HG03575 (cell line): ENCODE data around the gene SCYGR8.
A peak's percentile ranks its signal among the peaks of the same experiment; 100 is the strongest.
"Not testable (repeated sequence)": the region's sequence is repeated elsewhere in the genome, so short reads cannot be mapped to it uniquely, and the experiment has no call there.

Source experiments
- ATAC-seq: cut with Tn5 transposase; IDR thresholded peaks from one replicate; pipeline ENCODE4 v1.9.1; 2021; ENCODE audit not compliant: unreplicated experiment, insufficient number of reproducible peaks, low FRiP score; ENCODE audit errors: extremely low read depth

Gene SCYGR8

DNA sequence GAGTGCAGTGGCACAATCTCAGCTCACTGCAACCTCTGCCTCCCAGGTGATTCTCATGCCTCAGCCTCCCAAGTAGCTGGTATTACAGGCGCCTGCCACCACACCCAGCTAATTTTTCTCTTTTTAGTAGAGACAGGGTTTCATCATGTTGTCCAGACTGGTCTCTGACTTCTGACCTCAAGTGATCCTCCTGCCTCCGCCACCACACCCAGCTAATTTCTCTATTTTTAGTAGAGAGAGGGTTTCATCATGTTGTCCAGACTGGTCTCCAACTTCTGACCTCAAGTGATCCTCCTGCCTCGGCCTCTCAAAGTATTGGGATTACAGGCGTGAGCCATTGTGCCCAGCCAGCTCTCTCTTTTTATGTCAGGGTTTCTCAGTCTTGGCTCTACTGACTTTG is 10.6 kb downstream of the SCYGR8 start:
- ATAC-seq = not testable (repeated sequence)

DNA sequence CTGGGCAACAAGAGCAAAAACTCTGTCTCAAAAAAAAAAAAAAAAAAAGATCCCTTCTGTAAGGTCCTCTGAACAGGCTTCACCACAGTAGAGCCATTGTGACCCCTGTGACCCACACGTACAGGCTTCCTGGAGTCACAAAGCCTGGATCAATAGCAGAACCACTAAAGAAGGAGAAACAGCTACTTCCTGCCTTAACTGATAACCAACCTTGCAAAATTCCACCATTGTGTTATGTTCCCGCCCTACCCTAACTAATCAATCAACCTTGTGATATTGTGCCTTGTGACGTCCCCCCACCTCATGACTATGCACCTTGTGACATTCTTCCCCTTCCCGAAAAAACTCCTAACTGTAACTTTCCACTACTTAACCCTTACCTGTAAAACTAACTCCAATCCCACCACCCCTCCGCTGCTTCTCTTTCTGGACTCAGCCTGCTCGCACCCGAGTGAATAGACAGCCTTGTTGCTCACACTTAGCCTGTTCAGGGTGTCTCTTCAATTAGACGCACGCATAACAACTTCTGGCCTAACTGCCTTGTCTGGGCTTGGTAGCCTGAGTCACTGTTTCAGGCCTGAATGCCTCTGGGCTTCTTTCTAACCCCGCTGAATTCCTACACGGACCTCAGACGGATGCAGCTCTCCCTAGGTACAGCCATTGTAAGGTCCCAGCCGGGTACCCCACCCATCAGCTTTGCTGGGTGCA is 13.9 kb downstream of the SCYGR8 start:
- no peak for ATAC-seq

DNA sequence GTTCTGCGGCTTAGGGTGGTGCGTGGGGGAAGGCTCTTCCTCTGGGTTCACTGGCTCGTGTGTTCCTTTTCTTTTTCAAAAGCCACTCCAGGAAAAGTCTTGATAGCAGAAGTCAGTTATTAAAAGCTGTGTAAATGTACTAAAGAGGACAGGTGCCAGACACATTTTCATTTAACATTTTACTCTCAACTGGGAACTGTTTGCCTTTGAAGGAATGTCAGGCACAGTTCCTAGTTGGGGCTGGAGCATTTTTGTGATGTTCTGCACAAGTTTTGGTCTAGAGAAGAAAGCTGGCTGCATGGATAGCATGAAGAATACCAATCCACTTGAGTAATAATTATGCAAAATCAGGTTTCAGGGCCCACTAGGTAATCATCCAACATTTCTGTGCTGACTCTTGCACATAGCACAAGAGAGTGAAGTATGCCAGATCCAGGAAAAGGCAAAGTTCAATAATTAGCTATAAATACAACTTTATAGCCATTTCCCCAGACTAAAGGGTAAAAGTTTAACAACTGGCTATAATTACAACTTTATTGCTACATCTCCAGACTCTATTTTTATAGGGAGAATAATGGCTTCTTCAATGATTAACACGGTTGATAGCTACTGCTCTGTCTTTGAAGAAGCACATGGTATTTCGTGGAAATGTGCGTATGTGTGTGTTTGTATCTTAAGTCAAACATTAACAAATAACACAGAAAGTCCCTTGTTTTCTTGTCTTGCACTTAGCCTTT is 16.2 kb downstream of the SCYGR8 start:
- ATAC-seq = no peak

DNA sequence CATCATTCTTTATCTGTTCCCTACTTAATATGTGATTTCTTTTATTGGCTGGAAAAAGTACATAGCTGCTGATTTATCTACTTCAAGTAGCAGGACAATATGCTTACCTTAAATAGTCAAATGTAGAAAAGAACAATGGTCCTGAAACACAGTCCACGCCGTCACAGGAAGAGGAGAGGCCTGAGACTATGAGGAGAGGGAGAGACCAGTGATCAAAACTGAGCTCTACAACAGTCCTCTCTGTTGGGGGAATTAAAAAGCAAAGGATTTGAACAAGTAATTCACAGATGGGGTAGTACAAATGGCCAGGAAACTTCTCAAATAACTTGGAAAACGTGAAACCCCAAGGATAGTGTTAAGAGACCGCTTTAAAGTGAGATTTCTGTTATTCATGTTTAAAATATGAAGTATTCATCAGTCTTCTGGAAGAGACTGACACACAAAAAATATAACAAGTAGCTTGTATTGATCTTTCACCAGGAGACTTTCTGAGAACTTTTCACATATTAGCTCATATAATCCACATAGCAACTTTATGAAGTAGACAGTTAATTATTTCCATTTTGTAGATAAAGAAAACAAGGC is 20.2 kb downstream of the SCYGR8 start:
- ATAC-seq = no peak

DNA sequence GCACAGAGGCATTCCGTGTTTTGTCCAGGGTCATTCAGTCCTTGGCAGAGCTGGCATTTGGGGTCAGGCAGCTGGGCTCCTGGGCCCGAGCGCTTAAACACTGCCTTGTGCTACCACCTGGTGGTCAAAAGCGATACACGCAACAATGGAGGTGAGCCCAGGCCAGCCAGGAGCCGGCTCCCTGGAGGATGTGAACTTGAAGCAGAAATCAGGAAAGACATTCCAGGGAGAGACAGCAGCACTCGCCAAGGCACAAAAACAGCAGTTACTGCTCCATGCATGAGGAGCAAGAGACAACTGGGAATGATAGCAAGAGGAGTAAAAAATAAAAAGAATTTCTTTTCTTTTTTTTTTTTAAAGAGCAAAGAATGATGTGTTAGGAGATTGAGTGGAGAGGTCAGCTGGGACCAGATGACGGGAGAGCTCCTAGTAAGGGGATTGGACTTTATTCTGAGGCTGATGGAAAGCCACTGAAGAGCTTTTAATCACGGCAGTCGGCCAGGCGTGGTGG is 20.7 kb downstream of the SCYGR8 start:
- ATAC-seq = peak; percentile 87

DNA sequence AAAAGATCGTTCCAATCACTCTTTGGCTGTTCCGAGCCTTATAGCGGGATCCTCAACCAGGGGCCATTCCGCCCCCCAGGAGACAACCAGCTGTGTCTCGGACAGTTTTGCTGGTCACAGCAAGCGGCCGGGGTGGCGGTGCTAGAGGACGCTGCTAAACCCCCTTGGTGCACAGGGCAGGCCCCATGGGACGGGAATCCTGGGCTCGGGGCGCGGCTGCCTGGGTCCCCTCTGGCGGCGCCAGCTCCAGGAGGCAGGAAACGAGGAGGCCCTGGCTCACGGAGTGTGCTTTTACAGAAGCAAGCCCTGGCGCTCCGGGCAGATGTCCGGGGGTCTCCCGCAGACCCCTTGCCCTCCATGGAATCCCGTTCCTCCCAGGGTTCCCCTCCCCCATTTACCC is 22.1 kb downstream of the SCYGR8 start:
- ATAC-seq = no peak

DNA sequence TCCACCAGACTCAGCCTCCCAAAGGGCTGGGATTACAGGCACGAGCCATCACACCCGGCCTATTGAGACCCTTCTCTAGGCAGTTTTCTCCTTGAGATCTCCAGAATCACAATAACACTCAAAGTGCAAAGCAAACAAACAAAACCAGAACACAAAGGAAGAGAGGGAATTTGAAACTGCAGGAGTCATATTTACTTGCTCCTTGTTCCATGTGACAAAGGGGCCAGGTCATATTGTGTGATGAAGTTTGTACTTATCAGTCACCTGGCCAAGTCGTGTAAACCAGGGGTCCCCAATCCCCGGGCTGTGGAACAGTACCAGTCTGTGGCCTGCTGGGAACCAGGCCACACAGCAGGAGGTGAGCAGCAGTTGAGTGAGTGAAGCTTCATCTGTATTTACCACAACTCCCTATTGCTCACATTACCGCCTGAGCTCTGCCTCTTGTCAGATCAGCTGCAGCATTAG is 26.5 kb downstream of the SCYGR8 start:
- no peak for ATAC-seq

DNA sequence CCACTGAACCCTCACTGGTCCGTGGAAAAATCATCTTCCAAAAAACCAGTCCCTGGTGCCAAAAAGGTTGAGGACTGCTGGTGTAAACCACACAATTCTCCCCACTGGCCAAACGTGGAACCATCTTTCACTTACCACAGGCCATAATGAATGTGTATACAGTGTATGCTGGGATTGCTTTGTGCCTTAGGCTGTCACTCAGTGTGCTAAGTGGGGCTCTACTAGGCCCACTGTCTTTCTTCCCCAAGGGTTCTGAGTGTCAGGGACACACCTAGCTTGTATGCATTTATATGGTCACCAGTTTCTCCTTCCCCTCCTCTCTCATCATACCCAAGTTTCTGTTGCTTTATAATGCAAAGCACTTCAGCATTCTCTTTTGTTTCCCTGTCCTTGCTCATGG is 27.2 kb downstream of the SCYGR8 start:
- no peak for ATAC-seq

DNA sequence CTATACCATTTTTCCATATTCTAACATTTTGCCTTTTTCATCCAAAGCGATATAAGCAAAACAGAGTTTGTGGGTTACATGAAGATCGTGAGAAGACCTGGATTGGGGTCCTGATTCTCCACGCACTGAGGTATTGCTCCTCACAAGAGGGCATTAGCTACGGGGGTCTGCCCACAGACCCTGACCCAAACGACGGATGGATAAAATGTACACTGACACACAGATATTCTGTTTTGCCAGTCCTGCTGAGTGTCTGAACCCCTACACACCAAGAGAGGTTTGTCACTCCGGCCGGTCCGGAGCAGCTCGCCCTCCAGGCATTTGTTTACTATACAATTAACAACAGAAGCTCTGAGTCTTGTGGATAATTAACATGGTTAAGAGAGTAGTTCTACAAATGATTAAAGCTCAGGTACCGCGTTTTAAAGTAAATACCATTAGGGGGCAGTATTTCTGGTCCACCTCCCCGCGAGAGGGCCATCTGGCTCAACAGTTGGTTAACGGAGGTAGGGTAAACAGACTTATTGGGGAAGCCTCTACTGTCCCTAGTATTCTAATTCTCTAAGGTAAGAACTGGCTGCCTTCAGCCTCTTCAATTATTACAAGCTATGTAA is 28.4 kb downstream of the SCYGR8 start:
- no peak for ATAC-seq

DNA sequence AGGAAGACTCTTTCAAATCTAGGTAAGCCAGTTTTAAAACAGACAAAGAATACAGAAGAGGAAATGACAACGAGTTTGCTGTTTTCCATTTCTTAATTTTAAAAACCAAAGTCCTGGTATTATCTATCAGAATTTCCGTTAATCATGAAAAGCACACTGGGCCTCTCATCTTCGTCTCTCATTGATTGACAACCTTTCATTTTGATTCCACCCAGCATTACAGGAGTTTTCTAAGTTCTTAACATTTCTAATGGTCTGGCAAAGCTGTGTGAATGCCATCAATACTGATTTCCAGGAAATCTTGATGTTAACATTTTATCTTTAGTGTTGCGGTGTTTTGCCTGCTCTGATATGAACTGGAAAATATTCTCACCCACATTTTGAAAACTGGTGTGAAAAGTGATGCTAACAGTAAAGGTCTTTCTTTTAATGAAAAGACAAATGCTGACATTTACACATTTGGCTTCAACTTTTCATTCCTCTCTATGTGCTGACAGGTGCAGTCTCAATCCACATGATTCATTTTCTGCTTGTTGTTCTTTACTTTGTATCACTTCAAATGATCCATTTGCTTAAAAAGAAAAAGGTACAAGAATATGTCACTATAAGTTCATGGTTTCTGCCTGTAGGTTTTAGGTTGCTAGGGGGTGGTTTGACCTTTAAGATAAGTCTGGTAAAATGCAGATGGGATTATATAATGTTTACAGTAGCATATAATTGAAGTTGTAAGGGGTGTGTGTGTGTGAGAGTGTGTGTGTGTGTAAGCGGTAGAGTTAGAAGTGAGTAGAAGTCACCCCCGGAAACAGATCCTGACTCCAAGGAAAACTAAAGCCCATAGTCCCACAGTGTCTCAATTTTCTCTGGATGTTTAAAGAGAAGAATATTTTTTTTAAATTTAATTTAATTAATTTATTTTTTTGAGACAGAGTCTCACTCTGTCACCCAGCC is 29.5 kb downstream of the SCYGR8 start:
- ATAC-seq = no peak

DNA sequence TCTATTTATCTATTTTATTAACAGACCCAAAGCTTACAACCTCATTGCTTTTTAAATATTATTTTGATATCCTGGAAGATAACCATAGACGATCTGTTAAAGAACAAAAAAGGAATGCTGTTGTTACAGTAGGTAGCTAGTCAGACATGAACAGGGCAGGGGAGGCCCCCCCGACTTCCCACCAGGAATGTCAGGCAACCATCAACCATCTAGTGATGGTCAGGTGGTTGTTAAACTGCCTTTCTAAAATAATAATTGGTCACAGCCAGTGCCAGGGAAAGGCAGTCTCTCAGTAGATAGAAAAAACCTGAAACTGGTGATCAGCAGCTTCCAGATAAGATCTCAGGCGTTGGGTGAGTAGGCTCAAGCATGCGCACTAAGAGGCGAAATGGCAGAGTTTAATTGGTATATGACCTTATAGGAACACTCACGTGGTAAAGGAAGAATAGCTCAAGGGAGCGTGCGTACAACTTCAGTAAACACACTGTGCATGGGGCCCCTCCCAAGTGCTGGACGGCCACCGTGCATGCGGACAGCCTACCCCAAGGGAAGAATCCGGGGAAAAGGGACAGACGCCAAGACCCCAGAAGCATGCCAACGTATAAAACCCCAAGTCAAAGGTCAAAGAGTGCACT is 35.4 kb downstream of the SCYGR8 start:
- no peak for ATAC-seq

DNA sequence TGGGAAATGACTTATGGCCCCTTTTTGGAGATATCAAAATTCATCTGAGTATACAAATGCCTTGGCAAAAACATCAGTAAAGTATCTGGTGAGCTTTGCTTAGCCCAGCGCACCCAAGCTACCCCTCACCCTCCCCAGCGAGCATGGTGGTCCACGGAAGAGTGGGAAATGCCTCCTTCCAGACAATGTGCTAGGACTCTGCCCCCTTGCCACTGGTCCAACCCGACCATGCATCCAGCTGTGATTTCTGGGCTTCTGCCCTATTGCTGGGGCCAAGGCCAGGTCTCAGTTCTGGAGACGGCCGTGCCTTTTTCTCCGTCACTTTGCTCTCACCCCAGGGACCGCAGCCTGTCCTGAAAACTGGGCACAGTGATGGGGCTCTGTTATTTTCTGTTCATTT is 36.1 kb downstream of the SCYGR8 start:
- ATAC-seq = no peak

DNA sequence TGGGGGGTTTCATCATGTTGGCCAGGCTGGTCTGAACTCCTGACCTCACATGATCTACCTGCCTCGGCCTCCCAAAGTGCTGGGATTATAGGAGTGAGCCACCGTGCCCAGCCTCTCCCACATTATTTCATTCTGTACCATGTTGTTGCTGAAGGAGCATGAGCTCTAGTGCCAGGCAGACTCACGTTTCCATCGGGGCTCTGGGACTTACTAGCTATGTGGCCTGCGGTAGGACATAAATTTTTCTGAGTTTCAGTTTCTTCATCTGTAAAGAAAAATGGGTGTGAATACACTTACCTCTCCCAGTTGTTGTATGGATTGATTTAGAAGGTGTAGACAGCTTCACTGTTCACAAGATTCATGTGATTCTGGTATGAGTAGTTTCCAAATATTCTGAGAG is 37.1 kb downstream of the SCYGR8 start:
- ATAC-seq = no peak

DNA sequence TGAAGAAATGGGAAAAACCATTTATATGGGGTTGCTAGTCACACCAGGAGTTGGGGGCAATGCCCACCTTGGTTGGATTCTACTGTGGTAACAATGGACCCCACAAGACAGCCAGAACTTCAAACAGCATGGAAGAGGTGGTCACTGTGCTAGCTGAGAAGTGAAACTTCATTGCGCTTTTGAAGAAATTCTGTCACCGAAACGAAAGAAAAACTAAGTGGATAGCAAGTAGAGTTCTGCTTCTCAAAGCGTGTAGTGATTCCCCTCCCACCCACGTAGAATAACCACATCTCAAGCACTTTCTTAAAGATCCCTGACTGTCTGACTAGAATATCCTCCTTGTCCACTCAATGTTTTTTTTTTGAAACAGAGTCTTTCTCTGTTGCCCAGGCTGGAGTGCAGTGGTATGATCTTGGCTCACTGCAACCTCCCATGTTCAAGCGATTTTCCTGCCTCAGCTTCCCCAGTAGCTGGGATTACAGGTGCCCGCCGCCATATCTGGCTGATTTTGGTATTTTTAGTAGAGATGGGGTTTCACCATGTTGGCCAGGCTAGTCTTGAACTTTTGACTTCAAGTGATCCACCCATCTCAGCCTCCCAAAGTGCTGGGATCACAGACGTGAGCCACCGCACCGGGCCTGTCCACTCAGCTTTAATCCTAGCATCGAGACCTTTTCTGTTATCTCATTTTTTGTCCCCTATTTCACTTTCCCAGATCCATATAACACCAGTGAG is 37.9 kb downstream of the SCYGR8 start:
- ATAC-seq = peak; percentile 97

DNA sequence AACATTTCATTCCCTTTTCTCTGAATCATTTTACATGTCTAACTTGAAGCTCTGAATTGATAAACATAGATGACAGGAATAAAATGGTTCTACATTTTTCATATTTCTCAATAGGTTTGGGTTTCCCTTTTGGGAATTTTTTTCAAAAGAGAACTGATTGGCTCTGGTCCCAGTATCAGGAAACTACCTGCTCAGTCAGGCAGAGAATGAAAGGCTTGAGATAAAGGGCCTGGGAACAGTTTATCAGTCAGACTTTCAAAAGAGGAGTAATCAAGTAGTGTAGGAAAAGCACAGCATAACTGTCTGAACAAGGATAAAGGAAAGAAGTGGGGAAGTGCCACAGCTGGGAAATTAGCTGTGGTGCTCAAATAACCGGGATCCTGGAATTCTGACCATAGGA is 39.6 kb downstream of the SCYGR8 start:
- no peak for ATAC-seq

DNA sequence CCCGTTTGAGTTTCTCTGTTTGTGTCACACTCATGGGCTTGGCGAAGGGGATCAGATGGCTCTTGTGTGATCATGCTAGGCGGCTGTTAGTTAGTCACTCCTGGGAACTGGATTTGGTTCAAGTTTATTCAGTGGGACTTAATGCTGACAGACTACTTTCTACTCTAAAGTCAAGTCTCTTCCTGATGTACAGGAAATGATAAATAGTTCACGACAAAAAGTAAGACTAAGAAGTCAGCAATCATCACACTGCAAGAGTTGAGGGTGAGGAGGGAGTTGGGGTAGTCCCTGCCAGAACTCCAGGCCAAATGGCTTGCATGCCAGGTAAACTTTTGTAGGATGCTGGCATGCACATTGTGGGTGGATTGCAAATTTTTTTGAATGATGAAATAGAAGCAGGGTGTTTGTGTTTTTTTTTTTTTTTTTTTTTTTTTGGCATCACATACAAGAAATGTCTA is 42.9 kb downstream of the SCYGR8 start:
- ATAC-seq = no peak

DNA sequence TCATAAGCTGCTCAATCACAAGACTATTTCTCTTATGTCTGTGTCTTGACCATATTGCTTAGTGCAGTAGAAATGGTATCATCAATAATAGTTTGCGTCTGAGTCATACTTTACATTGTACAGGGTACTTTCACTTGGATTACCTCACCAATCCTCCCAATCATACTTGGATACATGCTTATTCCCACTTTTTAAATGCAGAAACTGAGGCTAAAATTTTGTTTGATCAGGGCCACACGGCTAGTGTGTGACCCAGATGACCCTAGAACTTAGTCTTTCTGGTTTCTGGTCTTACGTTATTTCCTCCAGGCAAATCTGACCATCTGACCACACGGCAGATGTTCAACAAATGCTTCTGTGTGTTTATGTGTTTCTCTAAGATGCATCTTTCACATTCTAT is 44.1 kb downstream of the SCYGR8 start:
- ATAC-seq = no peak
